ENCODE results near the gene ARHGEF4. TPM values are rescaled to one million over a fixed set of nuclear protein-coding genes. Genes with fewer than 3 reads are reported as not detected.

Gene ARHGEF4
- total RNA-seq, 2 donors from 2014 or later, result 2.8 to 6.5 TPM

DNA sequence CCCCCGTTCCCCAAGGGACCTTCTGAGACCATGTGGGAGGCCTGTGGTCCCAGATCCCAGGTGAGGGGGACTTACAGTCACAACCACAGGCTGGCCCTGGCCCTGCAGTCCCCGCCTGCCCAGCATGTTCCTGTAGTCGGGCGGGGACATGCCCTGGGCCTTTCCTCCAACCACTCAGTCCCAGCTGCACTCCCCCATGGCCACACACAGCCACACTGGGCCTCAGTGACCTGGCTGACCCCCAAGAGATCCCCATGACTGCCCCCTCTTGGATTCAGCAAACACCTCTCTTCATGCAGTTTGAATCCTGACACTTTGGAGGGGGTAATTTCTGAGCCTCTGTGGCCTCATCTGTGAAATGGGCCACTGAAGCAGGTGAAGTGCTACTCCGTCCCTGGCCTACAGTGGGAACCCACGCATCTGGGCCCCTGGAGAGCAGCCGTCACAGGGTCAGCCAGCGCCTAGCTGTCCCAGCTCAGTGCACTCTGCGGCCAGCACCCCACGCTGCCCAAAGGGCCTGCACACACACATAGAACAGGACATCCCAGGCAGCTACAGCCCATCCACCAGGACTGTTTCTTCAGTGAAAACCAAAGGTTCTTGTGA lies 12.7 kb upstream of the ARHGEF4 start:
- H3K9me3 ChIP-seq, result no peaks in the 10 kb centered on the region
- ATAC-seq (ENCODE audit: insufficient number of reproducible peaks, low FRiP score, low read depth), result no peak

DNA sequence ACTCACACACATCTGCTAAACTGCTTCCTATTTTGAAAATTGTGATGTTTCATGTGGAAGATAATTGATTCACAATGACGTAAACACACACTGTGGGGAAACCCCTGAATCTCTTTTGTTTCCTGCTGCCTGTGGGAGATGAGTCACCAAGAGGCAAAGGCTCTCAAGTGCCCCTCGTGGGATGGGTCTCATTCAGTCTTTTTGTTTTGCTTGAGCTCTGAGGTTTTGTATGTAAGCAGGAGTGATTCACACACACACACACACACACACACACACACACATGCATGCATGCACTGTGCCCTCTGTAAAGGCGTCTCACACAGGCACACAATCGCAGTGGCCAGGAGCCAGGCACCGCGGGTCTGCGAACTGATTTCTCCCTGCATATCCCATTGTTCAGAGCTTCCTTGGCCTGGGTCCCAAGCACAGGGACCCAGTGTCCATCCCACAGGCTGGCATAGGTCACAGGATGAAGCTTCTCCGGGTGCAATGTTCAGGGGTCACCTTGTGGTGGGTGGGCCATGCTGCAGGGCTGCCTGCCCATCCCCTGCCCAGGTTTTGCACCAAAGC lies 12.1 kb upstream of the ARHGEF4 start:
- Histone ChIP-seq H3K4me3 (no peak overlapping the region), H3K27ac (no peak overlapping the region), H3K27me3 (replicated peaks; ENCODE audit: insufficient read depth) (no peaks in the 10 kb centered on the region), H3K4me1 (ENCODE audit: control insufficient read depth in 1 of 2, low read depth in 2 of 2) (peaks cover 11 to 13% of the 10 kb centered on the region in 2 donors), H3K9me3 (no peaks in the 10 kb centered on the region), H3K36me3 (no peaks in the 10 kb centered on the region)
- TF ChIP-seq, protein P1, sequence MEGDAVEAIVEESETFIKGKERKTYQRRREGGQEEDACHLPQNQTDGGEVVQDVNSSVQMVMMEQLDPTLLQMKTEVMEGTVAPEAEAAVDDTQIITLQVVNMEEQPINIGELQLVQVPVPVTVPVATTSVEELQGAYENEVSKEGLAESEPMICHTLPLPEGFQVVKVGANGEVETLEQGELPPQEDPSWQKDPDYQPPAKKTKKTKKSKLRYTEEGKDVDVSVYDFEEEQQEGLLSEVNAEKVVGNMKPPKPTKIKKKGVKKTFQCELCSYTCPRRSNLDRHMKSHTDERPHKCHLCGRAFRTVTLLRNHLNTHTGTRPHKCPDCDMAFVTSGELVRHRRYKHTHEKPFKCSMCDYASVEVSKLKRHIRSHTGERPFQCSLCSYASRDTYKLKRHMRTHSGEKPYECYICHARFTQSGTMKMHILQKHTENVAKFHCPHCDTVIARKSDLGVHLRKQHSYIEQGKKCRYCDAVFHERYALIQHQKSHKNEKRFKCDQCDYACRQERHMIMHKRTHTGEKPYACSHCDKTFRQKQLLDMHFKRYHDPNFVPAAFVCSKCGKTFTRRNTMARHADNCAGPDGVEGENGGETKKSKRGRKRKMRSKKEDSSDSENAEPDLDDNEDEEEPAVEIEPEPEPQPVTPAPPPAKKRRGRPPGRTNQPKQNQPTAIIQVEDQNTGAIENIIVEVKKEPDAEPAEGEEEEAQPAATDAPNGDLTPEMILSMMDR (IDR thresholded peaks at IDR 0.05), result no peak
- no peak for ATAC-seq (ENCODE audit: insufficient number of reproducible peaks, low FRiP score, low read depth)
- DNase-seq (ENCODE audit: low spot score), result no peak

More for the DNA sequence above, 12.7 kb upstream of the ARHGEF4 start:
- no peak for DNase-seq (ENCODE audit: low spot score)
- H3K27me3 ChIP-seq (replicated peaks; ENCODE audit: insufficient read depth), result no peaks in the 10 kb centered on the region
- TF ChIP-seq, protein P1 (IDR thresholded peaks at IDR 0.05), result no peak
- no peaks in the 10 kb centered on the region for H3K36me3 ChIP-seq
- no peak overlapping the region for H3K27ac ChIP-seq
- peaks cover 14 to 19% of the 10 kb centered on the region in 2 donors for H3K4me1 ChIP-seq (ENCODE audit: control insufficient read depth in 1 of 2, low read depth in 2 of 2)
- H3K4me3 ChIP-seq, result no peak overlapping the region

DNA sequence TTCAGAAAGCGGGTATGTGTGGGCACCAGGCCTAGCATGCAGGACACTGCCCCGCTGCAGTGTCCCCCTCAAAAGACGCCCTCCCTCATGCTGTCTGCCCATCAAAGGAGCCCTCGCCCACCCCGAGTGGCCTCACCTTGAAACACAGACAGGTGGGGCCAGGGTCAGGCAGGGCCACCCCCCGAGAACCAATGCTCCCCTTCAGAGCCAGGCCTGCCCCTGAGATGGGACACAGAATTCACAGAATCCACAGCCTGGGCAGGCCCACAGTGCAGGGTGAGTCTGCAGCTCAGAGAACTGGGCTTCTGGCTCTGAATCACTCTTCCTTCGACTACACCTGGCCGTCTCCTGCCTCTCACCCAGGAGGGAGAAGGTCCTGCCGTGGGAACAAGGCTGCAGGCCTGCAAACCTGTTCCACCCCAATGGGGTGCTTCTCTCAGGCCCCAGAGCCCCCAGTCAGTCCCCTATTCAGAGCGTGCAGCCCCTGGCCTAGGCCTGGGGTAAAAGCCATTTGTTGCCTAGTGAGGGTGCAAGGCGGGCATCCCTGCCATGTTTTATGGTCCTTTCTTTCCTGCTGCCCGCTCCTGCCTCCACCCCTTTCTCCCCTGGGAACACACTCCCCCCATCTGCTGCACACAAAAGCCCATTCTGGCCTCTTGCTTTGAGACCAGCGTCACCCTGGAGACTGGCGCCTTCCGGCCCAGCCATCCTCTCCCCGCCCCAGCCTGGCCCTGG lies 11.3 kb upstream of the ARHGEF4 start:
- Histone ChIP-seq H3K9me3 (no peaks in the 10 kb centered on the region), H3K4me3 (no peak overlapping the region), H3K27me3 (replicated peaks; ENCODE audit: insufficient read depth) (no peaks in the 10 kb centered on the region), H3K36me3 (no peaks in the 10 kb centered on the region), H3K4me1 (ENCODE audit: control insufficient read depth in 1 of 2, low read depth in 2 of 2) (peaks cover 3 to 5% of the 10 kb centered on the region in 2 donors), H3K27ac (no peak overlapping the region)
- DNase-seq (ENCODE audit: low spot score) (no peak), ATAC-seq (ENCODE audit: insufficient number of reproducible peaks, low FRiP score, low read depth) (no peak)
- TF ChIP-seq, protein P1 (IDR thresholded peaks at IDR 0.05), result no peak

DNA sequence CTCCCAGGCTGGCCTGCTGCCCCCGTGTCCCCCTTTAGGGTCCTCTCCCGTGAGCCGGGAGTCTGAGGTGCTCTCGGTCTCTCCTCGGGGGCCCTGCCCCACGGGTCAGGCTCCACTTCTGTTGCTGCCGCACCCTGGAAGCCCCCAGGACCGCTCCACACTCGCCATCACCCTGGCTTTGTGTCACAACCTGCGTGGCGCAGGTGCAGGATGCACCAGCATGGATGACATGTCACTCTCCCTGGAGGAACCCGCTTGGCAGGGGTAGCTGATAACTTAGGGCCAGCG lies 10.8 kb upstream of the ARHGEF4 start:
- DNase-seq (ENCODE audit: low spot score) (no peak), ATAC-seq (ENCODE audit: insufficient number of reproducible peaks, low FRiP score, low read depth) (no peak)
- TF ChIP-seq, protein P1 (IDR thresholded peaks at IDR 0.05), result no peak
- H3K27me3 ChIP-seq (replicated peaks; ENCODE audit: insufficient read depth), result no peaks in the 10 kb centered on the region
- H3K4me3 ChIP-seq, result no peak overlapping the region
- H3K36me3 ChIP-seq, result no peaks in the 10 kb centered on the region
- no peak overlapping the region for H3K27ac ChIP-seq
- no peaks in the 10 kb centered on the region for H3K9me3 ChIP-seq
- peaks cover 0 to under 1% of the 10 kb centered on the region in 2 donors for H3K4me1 ChIP-seq (ENCODE audit: control insufficient read depth in 1 of 2, low read depth in 2 of 2)

DNA sequence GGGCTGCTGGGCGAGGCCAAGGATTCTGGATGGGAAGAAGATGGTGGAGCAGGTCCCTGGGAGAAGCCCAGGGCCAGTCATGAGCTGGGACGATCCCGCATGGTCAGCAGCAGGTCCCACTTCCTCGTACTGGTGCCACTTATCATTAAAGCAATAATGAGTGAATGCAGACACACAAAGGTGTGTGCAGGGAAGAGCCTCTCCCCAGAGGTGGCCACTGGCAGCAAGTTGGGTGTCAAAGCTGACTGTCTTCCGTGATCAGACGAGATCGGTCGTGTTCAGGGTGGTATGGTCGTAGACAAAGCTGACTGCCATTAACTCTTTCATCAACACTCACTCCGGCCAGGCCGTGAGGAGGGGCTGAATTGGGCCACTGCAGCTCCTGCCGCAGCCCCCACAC lies 10.3 kb upstream of the ARHGEF4 start:
- Histone ChIP-seq H3K4me1 (ENCODE audit: control insufficient read depth in 1 of 2, low read depth in 2 of 2) (no peaks in the 10 kb centered on the region), H3K27ac (no peak overlapping the region)

More for the DNA sequence above, 10.3 kb upstream of the ARHGEF4 start:
- TF ChIP-seq, protein P1 (IDR thresholded peaks at IDR 0.05), result no peak
- ATAC-seq (ENCODE audit: insufficient number of reproducible peaks, low FRiP score, low read depth) (no peak), DNase-seq (ENCODE audit: low spot score) (no peak)
- Histone ChIP-seq H3K9me3 (no peaks in the 10 kb centered on the region), H3K36me3 (no peaks in the 10 kb centered on the region), H3K27me3 (replicated peaks; ENCODE audit: insufficient read depth) (no peaks in the 10 kb centered on the region), H3K4me3 (no peak overlapping the region)

Data from thoracic aorta (tissue), 2 donors.